ENCODE measurements around the gene TIMM8A.

GRCh38 chrX:101347859-101348451 lies 587 bp downstream of the TIMM8A start:
- TF ChIP-seq POLR2A (IDR thresholded peaks at IDR 0.05; ENCODE audit: low read length) (no peak), GATA1 (IDR thresholded peaks at IDR 0.05; ENCODE audit: low read depth, low read length) (no peak)

Data from erythroblast (primary cell).